Vagina (tissue), 2 donors: ENCODE measurements around the gene ZNF776. TPM values are rescaled to one million over a fixed set of nuclear protein-coding genes. Genes with fewer than 3 reads are reported as not detected.

ENCODE experiments used
- DNase-seq, 2 donors: peaks; one replicate each; pipeline ENCODE4 v3.0.0-alpha.2; 2017; ENCODE audit errors: extremely low spot score in 2 of 2
- H3K27ac ChIP-seq: fragments of 200-600 bp; sonication (generic); one replicate; pipeline ENCODE4 v1.5.1; 2019
- H3K27me3 ChIP-seq: fragments of 200-600 bp; sonication (generic); one replicate; pipeline ENCODE4 v1.5.1; 2019
- H3K36me3 ChIP-seq, 2 donors: fragments of 200-600 bp; sonication (generic); one replicate each; pipeline ENCODE4 v1.5.1; 2017 to 2019
- H3K4me1 ChIP-seq: fragments of 200-600 bp; sonication (generic); one replicate; pipeline ENCODE4 v1.5.1; 2019
- H3K4me3 ChIP-seq, 2 donors: fragments of 200-600 bp; sonication (generic); 1 replicate in 1 of 2; 2 replicates in 1 of 2; pipeline ENCODE4 v1.5.1; 2016 to 2019
- H3K9me3 ChIP-seq: fragments of 200-600 bp; sonication (generic); one replicate; pipeline ENCODE4 v1.5.1; 2019
- CTCF ChIP-seq, 3 experiments: fragments of 450-650 bp in 2 of 3; fragments of 200-600 bp in 1 of 3; sonication (generic) in 1 of 3; IDR thresholded peaks; one replicate each; pipeline ENCODE4 v1.5.1; 2017 to 2019; ENCODE audit warnings: antibody characterized with exemption in 3 of 3, mild to moderate bottlenecking in 2 of 3, moderate library complexity in 2 of 3
- POLR2A ChIP-seq, 2 donors: fragments of 450-650 bp; IDR thresholded peaks; one replicate each; pipeline ENCODE4 v1.6.1; 2017; ENCODE audit warnings: antibody characterized with exemption in 2 of 2, mild to moderate bottlenecking in 2 of 2, moderate library complexity in 2 of 2
- POLR2AphosphoS5 ChIP-seq, 2 donors: sonication (generic); formaldehyde crosslinking; IDR thresholded peaks; one replicate each; pipeline ENCODE4 v1.9.0; 2017; ENCODE audit warnings: antibody characterized with exemption in 2 of 2, mild to moderate bottlenecking in 2 of 2, low read depth in 1 of 2; ENCODE audit not compliant: insufficient read depth in 1 of 2
- intact Hi-C: fragments of 100-400 bp; cut with DNase I; formaldehyde crosslinking; loops from one replicate; pipeline ENCODE4 v1.15.1; 2023
- total RNA-seq: library from RNA; depleted of rRNA; stranded (reverse); fragments of >200 nt; gene quantifications from one replicate; pipeline ENCODE4 v1.2.3, GENCODE V29; 2016

ZNF776 gene
- total RNA-seq, 1 donor from 2014 or later, result 6.9 TPM

GRCh38 chr19:57747472-57747807 is 825 bp downstream of the ZNF776 start:
- no peaks in the 10 kb centered on the region for H3K27me3 ChIP-seq
- DNase-seq, result no peak
- H3K4me3 ChIP-seq, result peak overlapping the region; percentile 58 to 91
- H3K9me3 ChIP-seq, result peaks cover 48% of the 10 kb centered on the region
- TF ChIP-seq POLR2A (IDR thresholded peaks at IDR 0.05) (no peak), POLR2AphosphoS5 (IDR thresholded peaks at IDR 0.05; ENCODE audit: insufficient read depth in 1 of 2, low read depth in 1 of 2) (no peak), CTCF (IDR thresholded peaks at IDR 0.05) (no peak)
- intact Hi-C loops, result no loop called here
- H3K4me1 ChIP-seq, result peaks cover 12% of the 10 kb centered on the region
- H3K36me3 ChIP-seq, result peaks cover 0 to 48% of the 10 kb centered on the region in 2 donors
- H3K27ac ChIP-seq, result no peak overlapping the region

- no peak for DNase-seq
- Histone ChIP-seq H3K4me3 (no peak overlapping the region), H3K27me3 (no peaks in the 10 kb centered on the region), H3K4me1 (peaks cover 12% of the 10 kb centered on the region), H3K27ac (no peak overlapping the region), H3K36me3 (peaks cover 6 to 54% of the 10 kb centered on the region in 2 donors), H3K9me3 (peaks cover 54% of the 10 kb centered on the region)
- TF ChIP-seq CTCF (IDR thresholded peaks at IDR 0.05) (no peak), POLR2AphosphoS5 (IDR thresholded peaks at IDR 0.05; ENCODE audit: insufficient read depth in 1 of 2, low read depth in 1 of 2) (no peak), POLR2A (IDR thresholded peaks at IDR 0.05) (no peak)
- intact Hi-C loops, result no loop called here
These were observed 1.4 kb downstream of the ZNF776 start for GRCh38 chr19:57748029-57748428.

GRCh38 chr19:57754091-57754673 is 7.6 kb downstream of the ZNF776 start:
- Histone ChIP-seq H3K9me3 (peaks cover 77% of the 10 kb centered on the region), H3K36me3 (peaks cover 7 to 97% of the 10 kb centered on the region in 2 donors), H3K27me3 (no peaks in the 10 kb centered on the region), H3K27ac (no peak overlapping the region), H3K4me1 (no peaks in the 10 kb centered on the region), H3K4me3 (no peak overlapping the region)
- TF ChIP-seq POLR2AphosphoS5 (IDR thresholded peaks at IDR 0.05; ENCODE audit: insufficient read depth in 1 of 2, low read depth in 1 of 2) (no peak), POLR2A (IDR thresholded peaks at IDR 0.05) (no peak), CTCF (IDR thresholded peaks at IDR 0.05) (no peak)
- no peak for DNase-seq
- intact Hi-C loops, result no loop called here

GRCh38 chr19:57755031-57755430 is 8.4 kb downstream of the ZNF776 start:
- H3K4me3 ChIP-seq, result no peak overlapping the region
- H3K27me3 ChIP-seq, result no peaks in the 10 kb centered on the region
- H3K4me1 ChIP-seq, result no peaks in the 10 kb centered on the region
- peaks cover 72% of the 10 kb centered on the region for H3K9me3 ChIP-seq
- intact Hi-C loops, result no loop called here
- peaks cover 7 to 97% of the 10 kb centered on the region in 2 donors for H3K36me3 ChIP-seq
- no peak overlapping the region for H3K27ac ChIP-seq
- DNase-seq, result no peak
- TF ChIP-seq POLR2AphosphoS5 (IDR thresholded peaks at IDR 0.05; ENCODE audit: insufficient read depth in 1 of 2, low read depth in 1 of 2) (no peak), POLR2A (IDR thresholded peaks at IDR 0.05) (no peak), CTCF (IDR thresholded peaks at IDR 0.05) (no peak)

GRCh38 chr19:57757941-57758340 is 11.3 kb downstream of the ZNF776 start:
- peaks cover 43% of the 10 kb centered on the region for H3K9me3 ChIP-seq
- no peak for TF ChIP-seq CTCF (IDR thresholded peaks at IDR 0.05)
- TF ChIP-seq POLR2AphosphoS5 (IDR thresholded peaks at IDR 0.05; ENCODE audit: insufficient read depth in 1 of 2, low read depth in 1 of 2), result no peak
- TF ChIP-seq POLR2A (IDR thresholded peaks at IDR 0.05), result no peak

More at GRCh38 chr19:57757941-57758340, 11.3 kb downstream of the ZNF776 start:
- H3K36me3 ChIP-seq, result peaks cover 2 to 93% of the 10 kb centered on the region in 2 donors
- intact Hi-C loops, result no loop called here
- H3K27me3 ChIP-seq, result no peaks in the 10 kb centered on the region
- no peak overlapping the region for H3K27ac ChIP-seq
- no peak for DNase-seq
- H3K4me3 ChIP-seq, result no peak overlapping the region
- H3K4me1 ChIP-seq, result no peaks in the 10 kb centered on the region
